ENCODE results near the gene FCN3. TPM values are rescaled to one million over a fixed set of nuclear protein-coding genes. Genes with fewer than 3 reads are reported as not detected.
A peak's percentile ranks its signal among the peaks of the same experiment; 100 is the strongest.

The FCN3 gene
- total and polyA plus RNA-seq, 2 donors (not counting 1 experiment from before 2014, with no cell fraction given) = not detected

DNA sequence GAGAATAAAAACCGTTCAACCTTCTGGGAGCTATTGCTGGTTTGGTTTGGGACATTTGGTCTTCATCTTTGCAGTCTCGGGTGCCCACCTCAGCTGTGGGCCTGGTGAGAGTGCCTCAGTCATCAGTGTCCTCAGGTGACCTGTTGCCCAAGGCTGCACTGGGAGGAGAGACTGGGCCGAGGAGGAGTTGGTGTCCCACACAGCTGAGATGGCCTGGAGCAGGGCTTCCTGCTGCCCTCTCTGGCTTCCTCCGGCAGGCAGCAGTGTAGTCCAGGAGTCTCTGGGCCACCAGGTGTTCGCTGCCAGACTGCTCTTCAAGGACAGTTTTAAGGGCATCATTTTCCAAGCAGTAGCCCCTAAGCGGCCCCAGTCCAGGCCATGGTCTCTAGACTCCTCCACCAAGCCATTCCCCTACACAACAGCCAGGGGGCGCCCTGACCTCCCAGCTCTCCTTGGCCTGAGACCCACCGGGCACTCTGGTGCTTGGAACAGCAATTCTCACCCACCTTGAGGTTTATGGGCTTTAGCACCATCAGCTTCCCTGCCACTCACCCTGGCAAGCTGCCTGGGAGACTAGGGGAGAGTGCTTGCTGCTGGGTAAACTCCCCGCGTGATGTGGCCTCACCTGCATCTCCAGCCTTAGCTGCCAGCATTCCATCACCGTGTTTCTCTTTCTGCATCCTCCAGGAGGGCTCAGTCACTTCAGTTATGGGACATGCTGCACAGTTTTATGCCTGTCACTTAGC, 41.9 kb downstream of the FCN3 start:
- ChIA-PET CTCF (interaction anchor here (0.6 to 7.2 kb wide), 38 partner anchors 9 to 1268 kb away, joined by 3 to 96 read pairs (median 8); partner anchors contain the start of genes CD164L2, GPR3, MAP3K6 and SYTL1), POLR2A (interaction anchor here (0.9 to 1.7 kb wide), 2 partner anchors 9 to 10 kb away, joined by 4 to 5 read pairs; partner anchors contain the start of gene SYTL1)
- TF ChIP-seq EZH2 (IDR thresholded peaks at IDR 0.05; ENCODE audit: borderline replicate concordance, insufficient read depth, low read depth, low read length, poor library complexity, severe bottlenecking) = no peak
- TF ChIP-seq, protein P1, sequence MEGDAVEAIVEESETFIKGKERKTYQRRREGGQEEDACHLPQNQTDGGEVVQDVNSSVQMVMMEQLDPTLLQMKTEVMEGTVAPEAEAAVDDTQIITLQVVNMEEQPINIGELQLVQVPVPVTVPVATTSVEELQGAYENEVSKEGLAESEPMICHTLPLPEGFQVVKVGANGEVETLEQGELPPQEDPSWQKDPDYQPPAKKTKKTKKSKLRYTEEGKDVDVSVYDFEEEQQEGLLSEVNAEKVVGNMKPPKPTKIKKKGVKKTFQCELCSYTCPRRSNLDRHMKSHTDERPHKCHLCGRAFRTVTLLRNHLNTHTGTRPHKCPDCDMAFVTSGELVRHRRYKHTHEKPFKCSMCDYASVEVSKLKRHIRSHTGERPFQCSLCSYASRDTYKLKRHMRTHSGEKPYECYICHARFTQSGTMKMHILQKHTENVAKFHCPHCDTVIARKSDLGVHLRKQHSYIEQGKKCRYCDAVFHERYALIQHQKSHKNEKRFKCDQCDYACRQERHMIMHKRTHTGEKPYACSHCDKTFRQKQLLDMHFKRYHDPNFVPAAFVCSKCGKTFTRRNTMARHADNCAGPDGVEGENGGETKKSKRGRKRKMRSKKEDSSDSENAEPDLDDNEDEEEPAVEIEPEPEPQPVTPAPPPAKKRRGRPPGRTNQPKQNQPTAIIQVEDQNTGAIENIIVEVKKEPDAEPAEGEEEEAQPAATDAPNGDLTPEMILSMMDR (IDR thresholded peaks at IDR 0.05) = peak; percentile 87
- Histone ChIP-seq H4K20me1 (ENCODE audit: control insufficient read depth, insufficient read depth, low read length, poor library complexity, severe bottlenecking) (peaks cover 49% of the 10 kb centered on the region), H3K36me3 (replicated peaks in 1 of 2; ENCODE audit: control extremely low read depth in 1 of 2, control insufficient read depth in 1 of 2, extremely low read depth in 1 of 2, insufficient read depth in 2 of 2, low read length in 1 of 2) (peaks cover 0 to 82% of the 10 kb centered on the region in 2 experiments), H3K4me2 (replicated peaks; ENCODE audit: low read depth, low read length, poor library complexity, severe bottlenecking) (no peak overlapping the region), H2AFZ (ENCODE audit: insufficient read depth, low read depth, low read length, poor library complexity, severe bottlenecking) (no peak overlapping the region), H3K9ac (ENCODE audit: low read length) (no peak overlapping the region), H3K27ac (ENCODE audit: low read length in 2 of 2) (no peak overlapping the region), H3K4me3 (ENCODE audit: control extremely low read depth in 1 of 5, extremely low read depth in 1 of 5, insufficient read depth in 1 of 5, low read depth in 2 of 5, low read length in 4 of 5) (no peak overlapping the region), H3K4me1 (ENCODE audit: control insufficient read depth in 2 of 2, insufficient read depth in 2 of 2, low read length in 2 of 2) (peaks cover 11 to 24% of the 10 kb centered on the region in 2 donors), H3K79me2 (ENCODE audit: control insufficient read depth, insufficient read depth, low read length) (peaks cover 69% of the 10 kb centered on the region), H3K27me3 (replicated peaks in 1 of 4; ENCODE audit: control extremely low read depth in 1 of 4, control insufficient read depth in 3 of 4, insufficient read depth in 4 of 4, low read length in 3 of 4) (no peaks in the 10 kb centered on the region), H3K9me3 (ENCODE audit: control extremely low read depth in 1 of 3, control insufficient read depth in 2 of 3, insufficient read depth in 1 of 3, low read length in 2 of 3) (peaks cover 0 to 4% (median 0%) of the 10 kb centered on the region in 3 donors)
- ATAC-seq (ENCODE audit: low read depth) (peak; percentile 90), DNase-seq (peak; percentile 73)
- peaks cover 38% of the 10 kb centered on the region for H3K4me1 Mint-ChIP-seq
- no peaks in the 10 kb centered on the region for H3K9me3 Mint-ChIP-seq (ENCODE audit: insufficient read depth)
- H3K27ac Mint-ChIP-seq = peak overlapping the region; percentile 15
- no peaks in the 10 kb centered on the region for H3K27me3 Mint-ChIP-seq
- 81% methylated on average over 10 of the region's 11 CpGs for WGBS (ENCODE audit: insufficient coverage)
- no peak overlapping the region for H3K4me3 Mint-ChIP-seq
- intact Hi-C loops (cut with micrococcal nuclease) = loop anchor here (1.0 to 2.0 kb wide), 2 partner anchors 24 to 56 kb away; no protein-coding TSS in a partner anchor

DNA sequence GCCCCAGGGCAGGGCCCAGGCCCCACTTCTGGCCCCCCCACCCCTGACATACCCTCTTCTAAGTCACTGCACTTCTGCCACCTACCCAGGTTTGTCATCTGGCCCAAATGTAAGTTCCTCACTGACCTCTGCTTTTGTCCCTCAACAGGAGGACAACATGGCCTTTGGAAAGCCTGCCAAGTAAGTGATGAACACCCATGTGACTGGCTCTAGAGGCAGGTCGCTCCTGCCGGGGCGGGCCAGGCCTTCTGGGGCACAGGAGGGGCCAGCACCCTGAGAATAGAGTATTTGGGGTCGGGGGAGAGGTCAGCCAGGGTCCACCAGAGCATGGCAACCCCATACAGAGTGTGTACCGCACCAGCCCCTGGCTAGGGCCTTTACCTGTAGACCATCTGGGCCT, 42.7 kb downstream of the FCN3 start:
- DNase-seq (no peak), ATAC-seq (ENCODE audit: low read depth) (no peak)
- Histone ChIP-seq H3K79me2 (ENCODE audit: control insufficient read depth, insufficient read depth, low read length) (peaks cover 77% of the 10 kb centered on the region), H3K9ac (ENCODE audit: low read length) (no peak overlapping the region), H3K36me3 (replicated peaks in 1 of 2; ENCODE audit: control extremely low read depth in 1 of 2, control insufficient read depth in 1 of 2, extremely low read depth in 1 of 2, insufficient read depth in 2 of 2, low read length in 1 of 2) (peaks cover 0 to 84% of the 10 kb centered on the region in 2 experiments), H3K4me1 (ENCODE audit: control insufficient read depth in 2 of 2, insufficient read depth in 2 of 2, low read length in 2 of 2) (peaks cover 11 to 24% of the 10 kb centered on the region in 2 donors), H2AFZ (ENCODE audit: insufficient read depth, low read depth, low read length, poor library complexity, severe bottlenecking) (no peak overlapping the region), H4K20me1 (ENCODE audit: control insufficient read depth, insufficient read depth, low read length, poor library complexity, severe bottlenecking) (peaks cover 56% of the 10 kb centered on the region), H3K9me3 (ENCODE audit: control extremely low read depth in 1 of 3, control insufficient read depth in 2 of 3, insufficient read depth in 1 of 3, low read length in 2 of 3) (peaks cover 0 to 4% (median 0%) of the 10 kb centered on the region in 3 donors), H3K4me3 (ENCODE audit: control extremely low read depth in 1 of 5, extremely low read depth in 1 of 5, insufficient read depth in 1 of 5, low read depth in 2 of 5, low read length in 4 of 5) (no peak overlapping the region), H3K4me2 (replicated peaks; ENCODE audit: low read depth, low read length, poor library complexity, severe bottlenecking) (no peak overlapping the region), H3K27ac (ENCODE audit: low read length in 2 of 2) (no peak overlapping the region), H3K27me3 (replicated peaks in 1 of 4; ENCODE audit: control extremely low read depth in 1 of 4, control insufficient read depth in 3 of 4, insufficient read depth in 4 of 4, low read length in 3 of 4) (no peaks in the 10 kb centered on the region)
- Mint-ChIP-seq H3K27ac (no peak overlapping the region), H3K27me3 (no peaks in the 10 kb centered on the region), H3K9me3 (ENCODE audit: insufficient read depth) (no peaks in the 10 kb centered on the region), H3K4me1 (peaks cover 41% of the 10 kb centered on the region), H3K4me3 (no peak overlapping the region)
- POLR2A ChIA-PET = interaction anchor here (1.7 kb wide), 1 partner anchor 10 kb away, joined by 5 read pairs; the partner anchor contains the start of gene SYTL1
- no peak for TF ChIP-seq EZH2 (IDR thresholded peaks at IDR 0.05; ENCODE audit: borderline replicate concordance, insufficient read depth, low read depth, low read length, poor library complexity, severe bottlenecking)
- TF ChIP-seq, protein P1 (IDR thresholded peaks at IDR 0.05) = no peak
- intact Hi-C loops (cut with micrococcal nuclease) = loop anchor here (1.0 to 2.0 kb wide), 2 partner anchors 25 to 56 kb away; no protein-coding TSS in a partner anchor
- 100% methylated on average over 5 of the region's 5 CpGs for WGBS (ENCODE audit: insufficient coverage)
- CTCF ChIA-PET = interaction anchor here (1.0 to 7.2 kb wide), 27 partner anchors 9 to 330 kb away, joined by 3 to 96 read pairs (median 9); partner anchors contain the start of genes CD164L2, GPR3, MAP3K6 and SYTL1
